SK-N-SH (cell line): Measurements from ENCODE around the gene PDGFRB.

Source experiments
- CHD2 ChIP-seq: fragments of 150-350 bp; IDR thresholded peaks from 2 replicates; pipeline ENCODE4 v1.6.1; 2018; ENCODE audit warnings: low read length; ENCODE audit not compliant: partially characterized antibody
- EP300 ChIP-seq, 2 experiments: IDR thresholded peaks; 2 replicates each; pipeline versions ENCODE4 v1.4.0 to v1.6.1; 2012; ENCODE audit warnings: borderline replicate concordance in 1 of 2, low read depth in 1 of 2, low read length in 1 of 2
- FOXM1 ChIP-seq: IDR thresholded peaks from 2 replicates; pipeline ENCODE4 v1.4.0; 2012; ENCODE audit warnings: low read depth, mild to moderate bottlenecking
- GATA2 ChIP-seq: sonication (generic); formaldehyde crosslinking; IDR thresholded peaks from 2 replicates; pipeline ENCODE4 v1.5.0; 2020; ENCODE audit warnings: mild to moderate bottlenecking, missing genetic modification reagents
- MEF2A ChIP-seq: IDR thresholded peaks from 2 replicates; pipeline ENCODE4 v1.4.0; 2012; ENCODE audit warnings: low read depth, borderline replicate concordance
- MXI1 ChIP-seq: IDR thresholded peaks from 2 replicates; pipeline ENCODE4 v1.6.1; 2012; ENCODE audit warnings: mild to moderate bottlenecking, low read depth, low read length, improper control_type of control experiment
- RCOR1 ChIP-seq: fragments of 150-350 bp; IDR thresholded peaks from 2 replicates; pipeline ENCODE4 v1.6.1; 2017; ENCODE audit warnings: antibody characterized with exemption, low read length
- SIN3A ChIP-seq: IDR thresholded peaks from 2 replicates; pipeline ENCODE4 v1.6.1; 2012; ENCODE audit warnings: low read depth, mild to moderate bottlenecking, low read length, moderate library complexity, borderline replicate concordance
- TEAD4 ChIP-seq: IDR thresholded peaks from 2 replicates; pipeline ENCODE4 v1.4.0; 2012; ENCODE audit warnings: mild to moderate bottlenecking, borderline replicate concordance; ENCODE audit not compliant: insufficient read depth
- YY1 ChIP-seq: IDR thresholded peaks from 2 replicates; pipeline ENCODE4 v1.4.0; 2012; ENCODE audit warnings: low read depth, mild to moderate bottlenecking
- TF ChIP-seq, protein P1 (sequence below): fragments of 200-600 bp; sonication (generic); IDR thresholded peaks from 2 replicates; pipeline ENCODE4 v1.6.1; 2017; ENCODE audit warnings: antibody characterized with exemption, mild to moderate bottlenecking, moderate library complexity
- TF ChIP-seq, protein P2 (sequence below): IDR thresholded peaks from 2 replicates; pipeline ENCODE4 v1.6.1; 2012; ENCODE audit warnings: mild to moderate bottlenecking, low read depth, low read length, moderate library complexity

DNA sequence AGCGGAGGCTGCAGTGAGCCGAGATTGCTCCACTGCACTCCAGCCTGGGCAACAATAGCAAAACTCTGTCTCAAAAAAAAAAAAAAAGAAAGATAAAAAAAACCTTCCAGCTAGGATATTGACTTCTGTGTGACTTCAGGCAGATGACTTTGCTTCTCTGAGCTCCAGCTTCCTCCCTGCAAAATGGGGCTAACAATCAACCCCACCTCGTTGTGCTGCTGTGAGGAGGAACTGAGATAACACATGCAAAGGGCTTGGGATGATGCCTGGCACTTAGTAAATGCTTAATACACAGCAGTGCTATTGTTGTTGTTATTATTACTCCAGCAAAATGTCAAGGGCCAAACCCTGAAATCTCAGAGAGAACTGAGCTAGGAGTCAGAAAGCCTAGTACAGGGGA, 7.4 kb upstream of the PDGFRB start:
- TF ChIP-seq CHD2 = no peak
- TF ChIP-seq, protein P1, sequence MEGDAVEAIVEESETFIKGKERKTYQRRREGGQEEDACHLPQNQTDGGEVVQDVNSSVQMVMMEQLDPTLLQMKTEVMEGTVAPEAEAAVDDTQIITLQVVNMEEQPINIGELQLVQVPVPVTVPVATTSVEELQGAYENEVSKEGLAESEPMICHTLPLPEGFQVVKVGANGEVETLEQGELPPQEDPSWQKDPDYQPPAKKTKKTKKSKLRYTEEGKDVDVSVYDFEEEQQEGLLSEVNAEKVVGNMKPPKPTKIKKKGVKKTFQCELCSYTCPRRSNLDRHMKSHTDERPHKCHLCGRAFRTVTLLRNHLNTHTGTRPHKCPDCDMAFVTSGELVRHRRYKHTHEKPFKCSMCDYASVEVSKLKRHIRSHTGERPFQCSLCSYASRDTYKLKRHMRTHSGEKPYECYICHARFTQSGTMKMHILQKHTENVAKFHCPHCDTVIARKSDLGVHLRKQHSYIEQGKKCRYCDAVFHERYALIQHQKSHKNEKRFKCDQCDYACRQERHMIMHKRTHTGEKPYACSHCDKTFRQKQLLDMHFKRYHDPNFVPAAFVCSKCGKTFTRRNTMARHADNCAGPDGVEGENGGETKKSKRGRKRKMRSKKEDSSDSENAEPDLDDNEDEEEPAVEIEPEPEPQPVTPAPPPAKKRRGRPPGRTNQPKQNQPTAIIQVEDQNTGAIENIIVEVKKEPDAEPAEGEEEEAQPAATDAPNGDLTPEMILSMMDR = no peak
- TF ChIP-seq, protein P2, sequence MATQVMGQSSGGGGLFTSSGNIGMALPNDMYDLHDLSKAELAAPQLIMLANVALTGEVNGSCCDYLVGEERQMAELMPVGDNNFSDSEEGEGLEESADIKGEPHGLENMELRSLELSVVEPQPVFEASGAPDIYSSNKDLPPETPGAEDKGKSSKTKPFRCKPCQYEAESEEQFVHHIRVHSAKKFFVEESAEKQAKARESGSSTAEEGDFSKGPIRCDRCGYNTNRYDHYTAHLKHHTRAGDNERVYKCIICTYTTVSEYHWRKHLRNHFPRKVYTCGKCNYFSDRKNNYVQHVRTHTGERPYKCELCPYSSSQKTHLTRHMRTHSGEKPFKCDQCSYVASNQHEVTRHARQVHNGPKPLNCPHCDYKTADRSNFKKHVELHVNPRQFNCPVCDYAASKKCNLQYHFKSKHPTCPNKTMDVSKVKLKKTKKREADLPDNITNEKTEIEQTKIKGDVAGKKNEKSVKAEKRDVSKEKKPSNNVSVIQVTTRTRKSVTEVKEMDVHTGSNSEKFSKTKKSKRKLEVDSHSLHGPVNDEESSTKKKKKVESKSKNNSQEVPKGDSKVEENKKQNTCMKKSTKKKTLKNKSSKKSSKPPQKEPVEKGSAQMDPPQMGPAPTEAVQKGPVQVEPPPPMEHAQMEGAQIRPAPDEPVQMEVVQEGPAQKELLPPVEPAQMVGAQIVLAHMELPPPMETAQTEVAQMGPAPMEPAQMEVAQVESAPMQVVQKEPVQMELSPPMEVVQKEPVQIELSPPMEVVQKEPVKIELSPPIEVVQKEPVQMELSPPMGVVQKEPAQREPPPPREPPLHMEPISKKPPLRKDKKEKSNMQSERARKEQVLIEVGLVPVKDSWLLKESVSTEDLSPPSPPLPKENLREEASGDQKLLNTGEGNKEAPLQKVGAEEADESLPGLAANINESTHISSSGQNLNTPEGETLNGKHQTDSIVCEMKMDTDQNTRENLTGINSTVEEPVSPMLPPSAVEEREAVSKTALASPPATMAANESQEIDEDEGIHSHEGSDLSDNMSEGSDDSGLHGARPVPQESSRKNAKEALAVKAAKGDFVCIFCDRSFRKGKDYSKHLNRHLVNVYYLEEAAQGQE = no peak
- TF ChIP-seq SIN3A = no peak
- no peak for TF ChIP-seq GATA2 (CRISPR knock-in tag)
- TF ChIP-seq MEF2A = no peak
- TF ChIP-seq EP300 (IDR thresholded peaks at IDR 0.05; ENCODE audit: borderline replicate concordance in 1 of 2, low read depth in 1 of 2, low read length in 1 of 2) = no peak
- no peak for TF ChIP-seq RCOR1
- no peak for TF ChIP-seq TEAD4
- TF ChIP-seq MXI1 = no peak
- no peak for TF ChIP-seq FOXM1
- TF ChIP-seq YY1 = no peak
